Karpas-422 (cell line): ENCODE data around the gene ACTN1. TPM values are rescaled to one million over a fixed set of nuclear protein-coding genes. Genes with fewer than 3 reads are reported as not detected.

ENCODE experiments used
- DNase-seq: peaks from one replicate; pipeline ENCODE4 v3.0.0-alpha.2; 2015
- H2AFZ ChIP-seq: fragments of 200-600 bp; sonication (generic); 2 replicates; pipeline ENCODE4 v1.6.1; 2014; ENCODE audit warnings: antibody characterized with exemption, low read length, mixed read lengths
- H3K27ac ChIP-seq: fragments of 200-600 bp; sonication (generic); 2 replicates; pipeline ENCODE4 v1.5.1; 2014; ENCODE audit warnings: mild to moderate bottlenecking, low read length, moderate library complexity
- H3K27me3 ChIP-seq: fragments of 200-600 bp; sonication (generic); 2 replicates; pipeline ENCODE4 v1.6.1; 2014; ENCODE audit warnings: low read length, mixed read lengths
- H3K36me3 ChIP-seq: fragments of 200-600 bp; sonication (generic); 2 replicates; pipeline ENCODE4 v1.6.1; 2014; ENCODE audit warnings: low read length, mixed read lengths; ENCODE audit not compliant: insufficient read depth
- H3K4me1 ChIP-seq: fragments of 200-600 bp; sonication (generic); 2 replicates; pipeline ENCODE4 v1.6.1; 2014; ENCODE audit warnings: mild to moderate bottlenecking, low read length, mixed read lengths
- H3K4me2 ChIP-seq: fragments of 200-600 bp; sonication (generic); 2 replicates; pipeline ENCODE4 v1.6.1; 2014; ENCODE audit warnings: low read length, low read depth, mild to moderate bottlenecking; ENCODE audit not compliant: poor library complexity, severe bottlenecking
- H3K4me3 ChIP-seq: fragments of 200-600 bp; sonication (generic); 2 replicates; pipeline ENCODE4 v1.5.1; 2014; ENCODE audit warnings: mild to moderate bottlenecking, antibody characterized with exemption, low read length, mixed read lengths
- H3K79me2 ChIP-seq: fragments of 200-600 bp; sonication (generic); 2 replicates; pipeline ENCODE4 v1.6.1; 2014; ENCODE audit warnings: mild to moderate bottlenecking, low read length, mixed read lengths
- H3K9ac ChIP-seq: fragments of 200-600 bp; sonication (generic); 2 replicates; pipeline ENCODE4 v1.6.0; 2014; ENCODE audit warnings: low read length
- H3K9me2 ChIP-seq: fragments of 200-600 bp; sonication (generic), shearing (Covaris generic); replicated peaks from 2 replicates; pipeline ENCODE4 v1.6.0; 2014; ENCODE audit warnings: mild to moderate bottlenecking, low read length, moderate library complexity; ENCODE audit not compliant: insufficient read depth
- H3K9me3 ChIP-seq: fragments of 300-700, 200-600 bp; sonication (generic); 2 replicates; pipeline ENCODE4 v1.6.1; 2014; ENCODE audit warnings: low read length, mixed read lengths
- H4K20me1 ChIP-seq: fragments of 200-600 bp; sonication (generic); 2 replicates; pipeline ENCODE4 v1.6.1; 2014; ENCODE audit warnings: mild to moderate bottlenecking, antibody characterized with exemption, low read length, low read depth; ENCODE audit not compliant: insufficient read depth
- total RNA-seq: library from RNA; depleted of rRNA; stranded (reverse); fragments of >200 nt; shearing (Covaris generic); gene quantifications from 2 replicates; pipeline ENCODE4 v1.2.3, GENCODE V29; 2014; ENCODE audit warnings: low replicate concordance

The ACTN1 gene
- total RNA-seq, 1 experiment from 2014 or later = not detected

DNA sequence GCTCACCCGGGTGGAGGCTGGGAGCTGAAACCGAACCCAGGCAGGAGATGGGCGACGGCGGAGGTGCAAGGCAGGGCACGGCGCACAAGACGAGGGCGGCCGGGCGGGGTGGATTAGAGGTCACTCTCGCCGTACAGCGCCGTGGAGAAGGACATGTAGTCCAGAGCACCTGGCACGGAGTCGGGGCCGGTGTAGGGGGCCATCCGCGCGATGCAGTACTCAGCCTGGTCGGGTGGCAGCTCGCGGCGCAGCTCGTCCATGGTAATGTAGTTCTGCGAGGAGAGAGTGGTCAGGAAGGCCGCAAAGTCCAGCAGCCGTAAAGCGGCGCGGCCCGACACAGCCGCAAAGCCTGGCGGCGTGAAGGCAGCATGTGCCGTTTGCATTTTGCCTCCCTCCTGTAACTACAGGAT lies 104.4 kb downstream of the ACTN1 start:
- H3K9ac ChIP-seq = no peak overlapping the region

DNA sequence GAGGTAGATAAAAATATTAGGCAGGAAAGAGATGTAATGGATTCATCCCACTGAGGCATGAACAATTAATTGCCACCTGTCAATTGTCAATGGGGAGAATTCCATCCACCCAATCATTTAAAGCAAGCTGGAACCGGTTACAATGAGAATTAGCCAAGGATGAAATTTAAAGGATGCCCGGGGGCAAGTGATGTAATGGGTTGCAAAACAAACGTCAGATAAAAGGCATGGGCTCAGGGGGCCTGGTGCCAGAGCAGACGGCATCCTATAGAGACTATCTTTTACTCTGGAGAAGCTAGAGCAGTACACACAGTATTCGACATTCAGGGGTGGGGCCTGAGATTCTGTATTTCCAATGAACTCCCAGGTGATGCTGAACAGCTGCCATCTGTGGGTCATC lies 105.7 kb downstream of the ACTN1 start:
- Histone ChIP-seq H2AFZ (no peak overlapping the region), H3K79me2 (no peaks in the 10 kb centered on the region), H3K9me2 (no peaks in the 10 kb centered on the region), H3K4me1 (no peaks in the 10 kb centered on the region), H3K27ac (no peak overlapping the region), H3K4me3 (no peak overlapping the region), H3K9ac (no peak overlapping the region), H3K4me2 (no peak overlapping the region), H3K36me3 (no peaks in the 10 kb centered on the region), H3K9me3 (no peaks in the 10 kb centered on the region), H3K27me3 (no peaks in the 10 kb centered on the region), H4K20me1 (no peaks in the 10 kb centered on the region)
- no peak for DNase-seq

More for the DNA sequence above, 104.4 kb downstream of the ACTN1 start:
- no peak for DNase-seq
- no peaks in the 10 kb centered on the region for H3K79me2 ChIP-seq
- no peak overlapping the region for H3K4me2 ChIP-seq
- no peak overlapping the region for H3K27ac ChIP-seq
- H4K20me1 ChIP-seq = no peaks in the 10 kb centered on the region
- H3K9me3 ChIP-seq = no peaks in the 10 kb centered on the region
- H3K4me3 ChIP-seq = no peak overlapping the region
- H3K9me2 ChIP-seq = no peaks in the 10 kb centered on the region
- H3K4me1 ChIP-seq = no peaks in the 10 kb centered on the region
- no peaks in the 10 kb centered on the region for H3K27me3 ChIP-seq
- no peaks in the 10 kb centered on the region for H3K36me3 ChIP-seq
- no peak overlapping the region for H2AFZ ChIP-seq

DNA sequence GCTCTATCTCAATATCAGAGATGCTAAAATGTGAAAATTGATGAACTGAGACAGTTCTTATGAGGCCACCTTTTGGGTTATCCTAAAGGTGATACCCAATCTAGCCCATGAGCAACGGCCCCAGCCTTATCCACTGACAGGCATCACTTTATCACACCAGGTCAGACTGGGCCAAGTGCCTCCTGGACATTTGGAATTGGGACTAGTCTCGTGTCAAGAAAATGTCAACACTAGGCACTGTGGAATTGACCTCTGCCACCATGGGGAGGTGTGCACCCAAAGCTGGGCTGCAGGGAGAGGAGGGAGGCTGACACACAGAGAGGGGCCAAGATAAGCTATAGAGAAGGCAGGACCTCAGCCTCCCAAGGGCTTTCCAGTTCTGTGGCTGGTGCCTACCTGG lies 107.7 kb downstream of the ACTN1 start:
- DNase-seq = no peak
- Histone ChIP-seq H3K79me2 (no peaks in the 10 kb centered on the region), H4K20me1 (no peaks in the 10 kb centered on the region), H2AFZ (no peak overlapping the region), H3K9me2 (no peaks in the 10 kb centered on the region), H3K4me2 (no peak overlapping the region), H3K27me3 (no peaks in the 10 kb centered on the region), H3K4me3 (no peak overlapping the region), H3K36me3 (no peaks in the 10 kb centered on the region), H3K4me1 (no peaks in the 10 kb centered on the region), H3K27ac (no peak overlapping the region), H3K9ac (no peak overlapping the region), H3K9me3 (no peaks in the 10 kb centered on the region)

DNA sequence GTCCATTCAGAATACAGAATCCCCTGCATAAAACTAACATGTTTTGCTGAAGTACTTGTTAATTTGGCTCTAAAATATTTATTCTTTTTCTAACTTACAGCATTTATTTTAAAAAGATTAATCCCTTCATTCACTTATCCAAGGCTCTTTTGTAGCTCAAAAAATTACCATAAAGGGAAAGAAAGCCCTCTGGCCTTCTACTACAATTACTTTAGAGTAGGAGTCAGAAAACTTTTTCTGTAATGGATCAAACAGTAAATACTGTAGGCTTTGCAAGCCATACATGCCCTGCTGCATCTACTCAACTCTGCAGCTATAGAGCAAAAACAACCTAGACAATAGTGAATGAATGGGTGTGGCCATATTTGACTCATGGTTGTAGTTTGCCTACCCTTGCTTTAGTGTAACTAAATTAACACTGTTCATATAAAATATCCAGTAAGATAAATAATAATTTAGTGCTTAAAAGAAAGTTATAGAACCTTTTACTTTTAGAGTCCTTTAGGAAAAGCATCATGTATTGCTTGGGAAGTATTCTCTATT lies 112.0 kb downstream of the ACTN1 start:
- Histone ChIP-seq H3K79me2 (no peaks in the 10 kb centered on the region), H3K36me3 (no peaks in the 10 kb centered on the region), H3K9me2 (no peaks in the 10 kb centered on the region), H3K4me1 (no peaks in the 10 kb centered on the region), H3K27ac (no peak overlapping the region), H3K9me3 (peaks cover 7% of the 10 kb centered on the region; the same call in 1 of the 2 replicates), H3K4me3 (no peak overlapping the region), H3K9ac (no peak overlapping the region), H3K27me3 (no peaks in the 10 kb centered on the region), H3K4me2 (no peak overlapping the region), H2AFZ (no peak overlapping the region), H4K20me1 (no peaks in the 10 kb centered on the region)
- DNase-seq = no peak

DNA sequence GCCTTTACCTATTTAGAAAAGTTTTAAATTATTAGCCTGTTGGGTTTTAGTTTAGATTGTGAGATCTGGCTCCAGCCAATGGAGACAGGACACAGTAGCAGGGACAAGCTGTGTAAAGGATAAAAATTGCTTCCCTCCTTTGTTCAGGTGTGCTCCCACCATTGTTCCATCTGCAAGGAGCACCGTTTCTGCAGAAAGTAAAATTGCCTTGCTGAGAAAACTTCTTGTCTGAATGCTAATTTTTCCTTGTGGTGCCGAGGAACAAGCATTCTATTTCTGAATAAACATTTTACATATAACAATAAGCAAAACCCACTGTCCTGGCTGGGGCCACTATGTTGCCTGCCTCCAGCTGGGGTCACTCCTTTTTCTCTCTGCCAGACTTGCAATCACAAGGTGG lies 113.6 kb downstream of the ACTN1 start:
- Histone ChIP-seq H3K4me2 (no peak overlapping the region), H3K9ac (no peak overlapping the region), H3K79me2 (no peaks in the 10 kb centered on the region), H3K27ac (no peak overlapping the region), H3K4me1 (no peaks in the 10 kb centered on the region), H3K36me3 (no peaks in the 10 kb centered on the region), H3K4me3 (no peak overlapping the region), H4K20me1 (no peaks in the 10 kb centered on the region), H3K27me3 (no peaks in the 10 kb centered on the region), H3K9me3 (peaks cover 7% of the 10 kb centered on the region; the same call in 1 of the 2 replicates), H2AFZ (no peak overlapping the region), H3K9me2 (no peaks in the 10 kb centered on the region)
- DNase-seq = no peak

DNA sequence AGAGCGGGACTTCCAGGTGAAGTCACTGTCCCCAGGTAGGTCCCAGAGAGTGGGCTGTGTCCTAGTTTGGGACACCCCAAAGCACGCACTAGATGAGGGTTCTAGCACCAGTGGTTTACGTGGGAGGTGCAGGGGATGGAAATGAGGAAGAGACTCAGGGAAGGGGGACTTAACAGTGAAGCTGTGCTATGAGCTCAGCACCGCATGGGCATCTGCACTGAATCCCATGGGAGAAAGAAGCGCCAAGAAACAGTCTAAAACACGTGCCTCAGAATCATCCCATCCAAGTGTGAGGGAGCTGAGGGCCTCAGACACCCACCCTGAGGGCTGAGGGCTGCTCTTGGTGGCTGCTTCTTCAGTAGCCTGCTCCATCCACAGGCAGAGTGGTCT lies 114.7 kb downstream of the ACTN1 start:
- H3K4me3 ChIP-seq = no peak overlapping the region
- no peaks in the 10 kb centered on the region for H3K36me3 ChIP-seq
- no peak for DNase-seq
- H3K9me2 ChIP-seq = no peaks in the 10 kb centered on the region
- peaks cover 7% of the 10 kb centered on the region; the same call in 1 of the 2 replicates for H3K9me3 ChIP-seq
- H3K27ac ChIP-seq = no peak overlapping the region
- no peak overlapping the region for H3K9ac ChIP-seq
- H3K27me3 ChIP-seq = no peaks in the 10 kb centered on the region
- no peaks in the 10 kb centered on the region for H3K4me1 ChIP-seq
- no peak overlapping the region for H2AFZ ChIP-seq
- no peak overlapping the region for H3K4me2 ChIP-seq
- no peaks in the 10 kb centered on the region for H4K20me1 ChIP-seq
- no peaks in the 10 kb centered on the region for H3K79me2 ChIP-seq

DNA sequence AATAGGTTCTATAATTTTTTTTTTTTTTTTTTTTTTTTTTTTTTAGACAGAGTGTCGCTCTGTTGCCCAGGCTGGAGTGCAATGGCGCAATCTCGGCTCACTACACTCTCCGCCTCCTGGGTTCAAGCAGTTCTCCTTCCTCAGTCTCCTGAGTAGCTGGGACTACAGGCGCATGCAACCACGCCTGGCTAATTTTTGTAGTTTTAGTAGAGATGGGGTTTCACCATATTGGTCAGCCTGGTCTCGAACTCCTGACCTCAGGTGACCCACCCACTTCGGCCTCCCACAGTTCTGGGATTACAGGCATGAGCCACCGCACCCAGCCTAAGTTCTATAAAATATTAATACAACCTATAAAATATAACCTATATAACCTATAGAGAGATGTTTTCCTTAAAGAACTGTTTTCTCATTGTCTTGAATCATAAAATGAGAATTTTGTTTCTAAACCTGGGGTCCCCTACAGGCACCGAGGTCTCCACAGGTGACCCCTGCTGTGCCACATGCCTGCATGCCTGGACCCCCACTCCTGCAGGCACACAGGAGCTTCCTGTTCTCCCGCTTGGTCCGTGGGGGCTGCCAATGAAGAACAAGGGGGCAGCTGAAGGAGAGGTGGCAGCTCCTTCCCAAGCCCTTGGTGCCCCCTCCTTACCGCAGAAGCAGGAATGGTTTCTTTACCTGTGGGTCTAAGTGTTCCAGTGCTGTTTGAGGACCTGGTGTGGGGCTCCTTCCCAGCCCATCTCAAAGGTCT lies 115.3 kb downstream of the ACTN1 start:
- Histone ChIP-seq H4K20me1 (no peaks in the 10 kb centered on the region), H3K9me3 (peaks cover 7% of the 10 kb centered on the region; the same call in 1 of the 2 replicates), H3K9me2 (no peaks in the 10 kb centered on the region), H3K4me2 (no peak overlapping the region), H3K4me3 (no peak overlapping the region), H3K27me3 (no peaks in the 10 kb centered on the region), H2AFZ (no peak overlapping the region), H3K36me3 (no peaks in the 10 kb centered on the region), H3K9ac (no peak overlapping the region), H3K79me2 (no peaks in the 10 kb centered on the region), H3K4me1 (no peaks in the 10 kb centered on the region), H3K27ac (no peak overlapping the region)
- no peak for DNase-seq

DNA sequence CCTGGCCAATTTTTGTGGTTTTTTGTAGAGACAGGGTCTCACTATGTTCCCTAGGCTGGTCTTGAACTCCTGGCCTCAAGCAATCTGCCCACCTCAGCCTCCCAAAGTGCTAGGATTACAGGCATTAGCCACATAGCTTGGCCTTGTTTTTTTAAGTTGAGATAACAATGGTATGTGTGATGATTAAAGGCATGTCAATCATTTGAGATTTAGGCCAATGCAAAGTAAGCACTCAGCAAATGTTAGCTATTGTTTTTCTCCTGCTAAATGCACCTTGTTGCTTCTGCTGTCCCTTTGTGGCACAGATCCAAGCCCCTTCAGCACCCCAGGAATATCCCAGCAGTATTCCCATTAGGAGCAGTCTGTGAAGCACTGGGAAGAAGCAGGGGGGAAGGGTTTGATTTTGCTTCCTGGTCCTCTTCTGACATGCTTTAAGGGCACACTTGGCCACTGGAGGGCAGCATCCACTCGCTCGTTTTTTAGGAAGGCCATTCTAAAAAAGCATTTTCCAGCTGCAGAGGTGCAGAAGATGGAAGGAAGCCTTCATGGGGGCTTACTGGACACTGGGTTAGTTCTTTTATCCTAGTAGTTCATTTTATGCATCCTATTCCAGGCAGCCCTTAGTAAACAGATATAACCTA lies 116.0 kb downstream of the ACTN1 start:
- Histone ChIP-seq H3K9me2 (no peaks in the 10 kb centered on the region), H3K27me3 (no peaks in the 10 kb centered on the region), H3K36me3 (no peaks in the 10 kb centered on the region), H3K9ac (no peak overlapping the region), H3K4me3 (no peak overlapping the region), H2AFZ (peak overlapping the region; percentile 52; the same call in 1 of the 2 replicates), H3K79me2 (no peaks in the 10 kb centered on the region), H3K9me3 (peaks cover 7% of the 10 kb centered on the region; the same call in 1 of the 2 replicates), H4K20me1 (no peaks in the 10 kb centered on the region), H3K4me1 (no peaks in the 10 kb centered on the region), H3K27ac (no peak overlapping the region), H3K4me2 (no peak overlapping the region)
- DNase-seq = peak; percentile 92
